ENCODE measurements around the gene IFFO2. TPM values are rescaled to one million over a fixed set of nuclear protein-coding genes. Genes with fewer than 3 reads are reported as not detected.

IFFO2 gene
- total RNA-seq, 1 experiment from 2014 or later: 15.6 TPM

GRCh38 chr1:18912550-18912949 lies 43.9 kb downstream of the IFFO2 start:
- H3K36me3 ChIP-seq (ENCODE audit: control insufficient read depth in 1 of 2, insufficient read depth in 2 of 2, low read length in 2 of 2): peaks cover 8 to 21% of the 10 kb centered on the region in 2 experiments; a peak in 2 of 4 replicates
- intact Hi-C loops (cut with micrococcal nuclease): loop anchor here (5.0 kb wide), 1 partner anchor 45 kb away; the partner anchor contains the start of gene IFFO2
- CTCF ChIA-PET: interaction anchor here (1.0 to 3.3 kb wide), 21 partner anchors 9 to 323 kb away, joined by 3 to 38 read pairs (median 6); partner anchors contain the start of genes ALDH4A1 and IFFO2

More at GRCh38 chr1:18912550-18912949, 43.9 kb downstream of the IFFO2 start:
- Histone ChIP-seq H3K9ac (ENCODE audit: low read length) (no peak overlapping the region), H3K79me2 (ENCODE audit: insufficient read depth, low read length) (no peaks in the 10 kb centered on the region), H3K9me3 (ENCODE audit: control insufficient read depth in 1 of 2, insufficient read depth in 1 of 2, low read depth in 1 of 2, low read length in 2 of 2) (no peaks in the 10 kb centered on the region), H3K27ac (ENCODE audit: low read depth, low read length) (no peak overlapping the region), H3K9me2 (ENCODE audit: insufficient read depth) (no peaks in the 10 kb centered on the region), H3K4me3 (replicated peaks in 1 of 2; ENCODE audit: low read depth in 1 of 2, low read length in 2 of 2) (no peak overlapping the region), H3K4me1 (ENCODE audit: control insufficient read depth in 1 of 2, insufficient read depth in 2 of 2, low read length in 2 of 2) (peaks cover 0 to 8% of the 10 kb centered on the region in 2 experiments; a peak in 1 of 4 replicates), H3K4me2 (ENCODE audit: low read length) (no peak overlapping the region), H3K27me3 (ENCODE audit: insufficient read depth, low read length) (no peaks in the 10 kb centered on the region), H2AFZ (ENCODE audit: low read depth, low read length, poor library complexity, severe bottlenecking) (no peak overlapping the region), H4K20me1 (ENCODE audit: insufficient read depth) (no peaks in the 10 kb centered on the region)
- RAD21 ChIA-PET (ENCODE audit: low non-redundant PET in 1 of 2, low total read pairs in 2 of 2, uncharacterized antibody in 2 of 2, unreplicated experiment in 2 of 2): interaction anchor here in 1 of 2 experiments (1.0 kb wide), 1 partner anchor 60 kb away, joined by 4 read pairs; no protein-coding TSS in a partner anchor
- BruUV-seq (replicated peaks): no TSS peak
- POLR2A ChIA-PET: interaction anchor here (1.3 kb wide), 1 partner anchor 15 kb away, joined by 6 read pairs; no protein-coding TSS in a partner anchor
- no peak for ATAC-seq
- TF ChIP-seq, protein P1, sequence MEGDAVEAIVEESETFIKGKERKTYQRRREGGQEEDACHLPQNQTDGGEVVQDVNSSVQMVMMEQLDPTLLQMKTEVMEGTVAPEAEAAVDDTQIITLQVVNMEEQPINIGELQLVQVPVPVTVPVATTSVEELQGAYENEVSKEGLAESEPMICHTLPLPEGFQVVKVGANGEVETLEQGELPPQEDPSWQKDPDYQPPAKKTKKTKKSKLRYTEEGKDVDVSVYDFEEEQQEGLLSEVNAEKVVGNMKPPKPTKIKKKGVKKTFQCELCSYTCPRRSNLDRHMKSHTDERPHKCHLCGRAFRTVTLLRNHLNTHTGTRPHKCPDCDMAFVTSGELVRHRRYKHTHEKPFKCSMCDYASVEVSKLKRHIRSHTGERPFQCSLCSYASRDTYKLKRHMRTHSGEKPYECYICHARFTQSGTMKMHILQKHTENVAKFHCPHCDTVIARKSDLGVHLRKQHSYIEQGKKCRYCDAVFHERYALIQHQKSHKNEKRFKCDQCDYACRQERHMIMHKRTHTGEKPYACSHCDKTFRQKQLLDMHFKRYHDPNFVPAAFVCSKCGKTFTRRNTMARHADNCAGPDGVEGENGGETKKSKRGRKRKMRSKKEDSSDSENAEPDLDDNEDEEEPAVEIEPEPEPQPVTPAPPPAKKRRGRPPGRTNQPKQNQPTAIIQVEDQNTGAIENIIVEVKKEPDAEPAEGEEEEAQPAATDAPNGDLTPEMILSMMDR (IDR thresholded peaks at IDR 0.05 in 2 of 3, conservative IDR thresholded peaks at IDR 0.05 in 1 of 3; ENCODE audit: borderline replicate concordance in 1 of 3, insufficient read depth in 1 of 3, low read depth in 2 of 3, low read length in 2 of 3): no peak
- no peak for TF ChIP-seq ZBTB33 (IDR thresholded peaks at IDR 0.05; ENCODE audit: extremely low read depth, insufficient replicate concordance, low read length)
- TF ChIP-seq TCF7L2 (IDR thresholded peaks at IDR 0.05; ENCODE audit: borderline replicate concordance, extremely low read depth, insufficient read depth, insufficient read length): no peak
- no peak for TF ChIP-seq CEBPB (IDR thresholded peaks at IDR 0.05; ENCODE audit: low read depth)
- no peak for TF ChIP-seq EGR1 (IDR thresholded peaks at IDR 0.05; ENCODE audit: low read depth)
- no peak for TF ChIP-seq SP1 (IDR thresholded peaks at IDR 0.05; ENCODE audit: low read depth)
- no peak for TF ChIP-seq POLR2AphosphoS5 (IDR thresholded peaks at IDR 0.05; ENCODE audit: low read depth, low read length)
- no peak for TF ChIP-seq EZH2phosphoT487 (IDR thresholded peaks at IDR 0.05; ENCODE audit: borderline replicate concordance)
- TF ChIP-seq ZFX (IDR thresholded peaks at IDR 0.05): no peak
- TF ChIP-seq SIN3A (IDR thresholded peaks at IDR 0.05; ENCODE audit: low read depth): no peak
- no peak for TF ChIP-seq ZNF274 (IDR thresholded peaks at IDR 0.05; ENCODE audit: low read depth, low read length)
- TF ChIP-seq EZH2 (IDR thresholded peaks at IDR 0.05): no peak
- TF ChIP-seq, protein P2, sequence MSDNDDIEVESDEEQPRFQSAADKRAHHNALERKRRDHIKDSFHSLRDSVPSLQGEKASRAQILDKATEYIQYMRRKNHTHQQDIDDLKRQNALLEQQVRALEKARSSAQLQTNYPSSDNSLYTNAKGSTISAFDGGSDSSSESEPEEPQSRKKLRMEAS (IDR thresholded peaks at IDR 0.05): no peak
- TF ChIP-seq JUND (IDR thresholded peaks at IDR 0.05): no peak
- no peak for TF ChIP-seq YY1 (IDR thresholded peaks at IDR 0.05; ENCODE audit: extremely low read depth, insufficient replicate concordance, low read depth, low read length)
- no peak for TF ChIP-seq ELF1 (IDR thresholded peaks at IDR 0.05; ENCODE audit: borderline replicate concordance, low read depth)
- no peak for DNase-seq (ENCODE audit: low read depth, low spot score)
